H1 (cell line): Measurements from ENCODE around the gene SOCS3.

Source experiments
- GABPA ChIP-seq: IDR thresholded peaks from 2 replicates; pipeline ENCODE4 v1.6.1; 2011; ENCODE audit warnings: mild to moderate bottlenecking, low read length, moderate library complexity, borderline replicate concordance; ENCODE audit not compliant: insufficient read depth
- TCF12 ChIP-seq: IDR thresholded peaks from 2 replicates; pipeline ENCODE4 v1.6.1; 2011; ENCODE audit warnings: low read depth, mild to moderate bottlenecking, low read length
- TF ChIP-seq, protein P1 (sequence below): IDR thresholded peaks from 2 replicates; pipeline ENCODE4 v1.6.1; 2011; ENCODE audit warnings: low read length, improper control_type of control experiment
- TF ChIP-seq, protein P2 (sequence below), 3 experiments: IDR thresholded peaks; 1 replicate in 2 of 3; 2 replicates in 1 of 3; pipeline versions ENCODE4 v1.5.1 to v1.6.1; 2011; ENCODE audit warnings: low read length in 3 of 3, mild to moderate bottlenecking in 3 of 3, inconsistent platforms in 2 of 3, low read depth in 1 of 3, moderate library complexity in 1 of 3; ENCODE audit not compliant: insufficient read depth in 1 of 3; ENCODE audit errors: control extremely low read depth in 1 of 3

- TF ChIP-seq, protein P1, sequence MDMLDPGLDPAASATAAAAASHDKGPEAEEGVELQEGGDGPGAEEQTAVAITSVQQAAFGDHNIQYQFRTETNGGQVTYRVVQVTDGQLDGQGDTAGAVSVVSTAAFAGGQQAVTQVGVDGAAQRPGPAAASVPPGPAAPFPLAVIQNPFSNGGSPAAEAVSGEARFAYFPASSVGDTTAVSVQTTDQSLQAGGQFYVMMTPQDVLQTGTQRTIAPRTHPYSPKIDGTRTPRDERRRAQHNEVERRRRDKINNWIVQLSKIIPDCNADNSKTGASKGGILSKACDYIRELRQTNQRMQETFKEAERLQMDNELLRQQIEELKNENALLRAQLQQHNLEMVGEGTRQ = no peak
- TF ChIP-seq GABPA = no peak
- TF ChIP-seq, protein P2, sequence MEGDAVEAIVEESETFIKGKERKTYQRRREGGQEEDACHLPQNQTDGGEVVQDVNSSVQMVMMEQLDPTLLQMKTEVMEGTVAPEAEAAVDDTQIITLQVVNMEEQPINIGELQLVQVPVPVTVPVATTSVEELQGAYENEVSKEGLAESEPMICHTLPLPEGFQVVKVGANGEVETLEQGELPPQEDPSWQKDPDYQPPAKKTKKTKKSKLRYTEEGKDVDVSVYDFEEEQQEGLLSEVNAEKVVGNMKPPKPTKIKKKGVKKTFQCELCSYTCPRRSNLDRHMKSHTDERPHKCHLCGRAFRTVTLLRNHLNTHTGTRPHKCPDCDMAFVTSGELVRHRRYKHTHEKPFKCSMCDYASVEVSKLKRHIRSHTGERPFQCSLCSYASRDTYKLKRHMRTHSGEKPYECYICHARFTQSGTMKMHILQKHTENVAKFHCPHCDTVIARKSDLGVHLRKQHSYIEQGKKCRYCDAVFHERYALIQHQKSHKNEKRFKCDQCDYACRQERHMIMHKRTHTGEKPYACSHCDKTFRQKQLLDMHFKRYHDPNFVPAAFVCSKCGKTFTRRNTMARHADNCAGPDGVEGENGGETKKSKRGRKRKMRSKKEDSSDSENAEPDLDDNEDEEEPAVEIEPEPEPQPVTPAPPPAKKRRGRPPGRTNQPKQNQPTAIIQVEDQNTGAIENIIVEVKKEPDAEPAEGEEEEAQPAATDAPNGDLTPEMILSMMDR (IDR thresholded peaks at IDR 0.05; ENCODE audit: control extremely low read depth in 1 of 3, insufficient read depth in 1 of 3, low read depth in 1 of 3, low read length in 3 of 3) = no peak
- TF ChIP-seq TCF12 = no peak
Measured at GRCh38 chr17:78364436-78365281, 4.8 kb upstream of the SOCS3 start.
